Adrenal gland (tissue), 12 donors: ENCODE data around the gene UNC45A. TPM values are rescaled to one million over a fixed set of nuclear protein-coding genes. Genes with fewer than 3 reads are reported as not detected.

Experiments used
- DNase-seq, 7 donors: peaks; one replicate each; pipeline ENCODE4 v3.0.0-alpha.2; 2019 to 2020
- H3K27ac ChIP-seq, 5 donors: fragments of 200-600 bp; sonication (generic) in 4 of 5; 1 replicate in 3 of 5; 2 replicates in 2 of 5; pipeline versions ENCODE4 v1.5.1 to v1.8.0; 2016 to 2020; ENCODE audit warnings: mild to moderate bottlenecking in 1 of 5
- H3K27me3 ChIP-seq: fragments of 200-600 bp; 2 replicates; pipeline ENCODE4 v1.8.0; 2021
- H3K36me3 ChIP-seq, 2 donors: fragments of 200-600 bp; replicated peaks in 1 of 2; 1 replicate in 1 of 2; 2 replicates in 1 of 2; pipeline versions ENCODE4 v1.5.1 to v1.8.0; 2018 to 2022
- H3K4me1 ChIP-seq, 2 donors: fragments of 200-600 bp; replicated peaks in 1 of 2; 1 replicate in 1 of 2; 2 replicates in 1 of 2; pipeline versions ENCODE4 v1.5.1 to v1.8.0; 2018 to 2021
- H3K4me3 ChIP-seq, 4 donors: fragments of 200-600 bp; sonication (generic) in 3 of 4; one replicate each; pipeline ENCODE4 v1.5.1; 2016 to 2018
- H3K9me3 ChIP-seq, 3 donors: fragments of 200-600 bp; sonication (generic) in 1 of 3; replicated peaks in 1 of 3; 1 replicate in 2 of 3; 2 replicates in 1 of 3; pipeline versions ENCODE4 v1.5.1 to v1.8.0; 2016 to 2021
- CTCF ChIP-seq, 6 experiments: fragments of 450-650 bp in 4 of 6; fragments of 200-600 bp in 2 of 6; sonication (generic) in 1 of 6; IDR thresholded peaks; 1 replicate in 5 of 6; 2 replicates in 1 of 6; pipeline versions ENCODE4 v1.5.1 to v1.8.0; 2016 to 2021; ENCODE audit warnings: antibody characterized with exemption in 6 of 6, mild to moderate bottlenecking in 2 of 6, moderate library complexity in 1 of 6
- POLR2A ChIP-seq, 2 donors: fragments of 450-650 bp; IDR thresholded peaks; one replicate each; pipeline ENCODE4 v1.6.1; 2017; ENCODE audit warnings: antibody characterized with exemption in 2 of 2, mild to moderate bottlenecking in 2 of 2, moderate library complexity in 1 of 2
- WGBS, 4 donors: extraction: QIAGEN DNeasy Blood & Tissue Kit in 2 of 4; methylation state at CpG; one replicate each; pipeline versions ENCODE4 v1.1.5 to v1.1.7; 2013 to 2017; 5-methylcytosine and 5-hydroxymethylcytosine counted together
- intact Hi-C, 2 donors: fragments of 100-400 bp; cut with DNase I; formaldehyde crosslinking; loops; one replicate each; pipeline versions ENCODE4 v1.14.1 to v1.15.0; 2022 to 2023
- polyA plus RNA-seq, 3 donors: library from polyadenylated mRNA; stranded (reverse); fragments of 200-250 nt in 2 of 3; fragments of 350-450 nt in 1 of 3; fragmentation: Illumina TruSeq in 1 of 3; extraction: RNeasy Lipid Tissue Mini Kit (QIAGEN cat#74804) in 1 of 3; gene quantifications; one replicate each; pipeline ENCODE4 v1.2.3, GENCODE V29; 2013 to 2014
- total RNA-seq, 9 donors: library from RNA; depleted of rRNA in 4 of 9; stranded (reverse); fragments of >200 nt in 4 of 9; fragments of 120-200 nt in 1 of 9; fragmentation: NEBNext Ultra II Directional in 1 of 9; extraction: Animal tissue kit (Norgen Biotek cat#: 25700) in 1 of 9; gene quantifications; one replicate each; pipeline versions ENCODE4 v1.1.0 to v1.2.4, GENCODE V29; 2013 to 2023
- donor health status: healthy with polysubstance abuse.
- donor health status: Bipolar disorder and iron deficiency.
- donor health status: DM: yes; HTN: yes; CAD: no.
- donor health status: DM: no; HTN: no; CAD: no.
- donor health status: DM: no; HTN: no; CAD: no.
- donor health status: DM: yes; HTN: yes; CAD: no.

The UNC45A gene
- total and polyA plus RNA-seq, 12 donors, result 28.1 to 114 (median 64.7) TPM

- 87 to 97% (median 94%) methylated on average over 3 to 8 of the region's 8 CpGs for WGBS, 4 donors
- Histone ChIP-seq H3K9me3 (no peaks in the 10 kb centered on the region), H3K4me3 (no peak overlapping the region), H3K4me1 (no peaks in the 10 kb centered on the region), H3K27ac (no peak overlapping the region), H3K27me3 (no peaks in the 10 kb centered on the region), H3K36me3 (peaks cover 0 to 95% of the 10 kb centered on the region in 2 donors)
- no peak for DNase-seq
- no peak for TF ChIP-seq POLR2A (IDR thresholded peaks at IDR 0.05)
- TF ChIP-seq CTCF (IDR thresholded peaks at IDR 0.05), result no peak
- intact Hi-C loops, result no loop called here
These were observed 13.4 kb downstream of the UNC45A start for GRCh38 chr15:90948506-90948905.

DNA sequence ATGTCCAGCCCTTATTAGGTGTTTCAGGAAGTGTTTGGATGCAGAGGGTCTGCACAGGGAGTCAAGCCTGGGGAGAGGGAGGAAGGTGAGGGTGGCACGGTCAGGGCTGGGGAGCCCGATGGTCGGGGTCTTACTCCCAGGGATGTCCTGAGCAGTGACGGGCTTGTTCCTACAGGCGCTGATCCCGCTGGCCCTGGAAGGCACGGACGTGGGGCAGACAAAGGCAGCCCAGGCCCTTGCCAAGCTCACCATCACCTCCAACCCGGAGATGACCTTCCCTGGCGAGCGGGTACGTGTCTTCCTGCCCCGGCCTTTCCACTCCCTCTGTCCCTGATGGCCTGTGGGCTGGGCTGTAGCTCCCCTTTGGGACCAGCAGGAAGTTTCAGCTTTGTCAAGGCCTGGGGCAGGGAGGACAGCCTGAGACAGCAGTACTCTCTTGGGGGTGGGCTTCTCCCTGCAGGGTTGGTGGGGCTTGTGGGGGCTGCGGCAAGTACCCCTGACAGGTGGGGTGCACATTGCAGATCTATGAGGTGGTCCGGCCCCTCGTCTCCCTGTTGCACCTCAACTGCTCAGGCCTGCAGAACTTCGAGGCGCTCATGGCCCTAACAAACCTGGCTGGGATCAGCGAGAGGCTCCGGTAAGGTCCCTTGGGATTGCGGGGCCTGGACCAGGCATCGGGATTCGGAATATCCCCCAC lies 15.0 kb downstream of the UNC45A start:
- Histone ChIP-seq H3K9me3 (no peaks in the 10 kb centered on the region), H3K27ac (no peak overlapping the region), H3K27me3 (no peaks in the 10 kb centered on the region), H3K4me1 (peaks cover 0 to 5% of the 10 kb centered on the region in 2 donors), H3K4me3 (no peak overlapping the region), H3K36me3 (peaks cover 0 to 84% of the 10 kb centered on the region in 2 donors)
- 87 to 95% (median 91%) methylated on average over 9 to 23 of the region's 23 CpGs for WGBS, 4 donors
- intact Hi-C loops, result loop anchor here in 1 of 2 donors (10.0 kb wide), 1 partner anchor 85 kb away; no protein-coding TSS in a partner anchor
- no peak for DNase-seq
- TF ChIP-seq POLR2A (IDR thresholded peaks at IDR 0.05) (no peak), CTCF (IDR thresholded peaks at IDR 0.05) (no peak)

- Histone ChIP-seq H3K4me3 (no peak overlapping the region), H3K27ac (no peak overlapping the region), H3K36me3 (peaks cover 0 to 78% of the 10 kb centered on the region in 2 donors), H3K9me3 (no peaks in the 10 kb centered on the region), H3K27me3 (no peaks in the 10 kb centered on the region), H3K4me1 (peaks cover 5 to 10% of the 10 kb centered on the region in 2 donors)
- no peak for TF ChIP-seq POLR2A (IDR thresholded peaks at IDR 0.05)
- TF ChIP-seq CTCF (IDR thresholded peaks at IDR 0.05), result no peak
- DNase-seq, result no peak
- intact Hi-C loops, result loop anchor here in 1 of 2 donors (10.0 kb wide), 1 partner anchor 84 kb away; no protein-coding TSS in a partner anchor
- 81 to 98% (median 95%) methylated on average over 1 to 6 of the region's 6 CpGs for WGBS, 4 donors
These were observed 15.6 kb downstream of the UNC45A start for GRCh38 chr15:90950676-90951075.

GRCh38 chr15:90952901-90953677 lies 18.0 kb downstream of the UNC45A start:
- no peak for TF ChIP-seq CTCF (IDR thresholded peaks at IDR 0.05)
- no peak for TF ChIP-seq POLR2A (IDR thresholded peaks at IDR 0.05)
- Histone ChIP-seq H3K4me3 (no peak overlapping the region), H3K36me3 (peaks cover 0 to 57% of the 10 kb centered on the region in 2 donors), H3K4me1 (peaks cover 12 to 25% of the 10 kb centered on the region in 2 donors), H3K27ac (no peak overlapping the region), H3K9me3 (no peaks in the 10 kb centered on the region), H3K27me3 (no peaks in the 10 kb centered on the region)
- intact Hi-C loops, result loop anchor here in 1 of 2 donors (10.0 kb wide), 1 partner anchor 82 kb away; no protein-coding TSS in a partner anchor
- WGBS, 4 donors, result 92 to 100% (median 94%) methylated on average over 2 to 14 of the region's 14 CpGs
- no peak for DNase-seq
